ENCODE measurements around the gene TOP3A.
"Not testable (repeated sequence)": the region's sequence is repeated elsewhere in the genome, so short reads cannot be mapped to it uniquely, and the experiment has no call there.

The TOP3A gene

DNA sequence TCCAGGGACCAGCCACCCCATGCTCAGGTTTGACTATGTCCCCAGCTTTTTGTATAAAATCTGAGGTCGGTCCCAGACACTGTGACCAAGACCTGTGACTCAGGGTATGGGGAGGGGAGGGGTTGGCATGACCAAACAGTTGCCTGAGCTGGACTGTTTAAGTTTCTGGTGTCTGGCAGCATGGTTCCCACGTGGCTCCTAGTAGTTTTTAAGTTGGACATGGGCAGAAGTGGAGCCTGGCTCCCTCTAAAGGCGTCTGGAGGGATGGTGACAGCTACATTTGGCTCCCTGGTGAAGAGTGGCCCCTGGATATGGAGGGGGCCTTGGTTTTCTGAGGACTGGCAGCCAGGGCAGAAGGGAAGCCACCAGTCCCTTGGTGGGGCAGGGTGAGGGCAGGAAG, 8.2 kb upstream of the TOP3A start:
- no peak for DNase-seq

DNA sequence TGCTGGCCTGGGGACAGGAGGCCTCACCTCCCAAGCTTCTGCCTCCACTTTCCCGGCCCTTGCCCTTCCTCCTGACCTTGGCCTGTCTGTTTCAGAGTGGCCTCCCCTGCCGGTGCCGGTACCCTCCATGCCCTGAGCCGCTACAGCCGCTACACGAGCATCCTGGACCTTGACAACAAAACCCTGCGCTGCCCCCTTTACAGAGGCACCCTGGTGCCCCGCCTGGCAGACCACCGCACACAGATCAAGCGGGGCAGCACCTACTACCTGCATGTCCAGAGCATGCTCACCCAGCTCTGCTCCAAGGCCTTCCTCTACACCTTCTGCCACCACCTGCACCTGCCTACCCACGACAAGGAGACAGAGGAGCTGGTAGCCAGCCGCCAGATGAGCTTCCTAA, 7.7 kb upstream of the TOP3A start:
- DNase-seq = no peak

GRCh38 chr17:18321309-18321708, 6.5 kb upstream of the TOP3A start:
- DNase-seq = no peak

DNA sequence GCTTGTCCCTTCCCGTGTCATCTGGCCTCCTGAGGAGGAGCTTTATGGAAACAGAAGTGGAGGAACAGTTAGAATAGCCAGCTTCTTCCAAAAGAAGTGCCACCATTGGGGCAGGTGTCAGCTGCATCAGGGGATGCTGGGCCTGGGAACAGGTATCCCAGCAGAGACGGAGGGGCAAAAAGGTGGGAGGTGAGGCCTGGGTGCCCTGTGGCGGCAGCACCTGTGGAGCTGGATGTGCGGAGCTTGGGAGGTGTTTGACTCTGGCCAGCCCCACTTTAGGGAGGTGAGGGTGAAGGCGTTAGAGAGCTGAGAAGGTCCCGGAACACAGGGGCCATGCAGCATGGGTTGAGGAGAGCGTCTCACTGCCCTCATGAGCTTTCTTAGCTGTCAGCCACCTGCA, 5.5 kb upstream of the TOP3A start:
- no peak for DNase-seq

DNA sequence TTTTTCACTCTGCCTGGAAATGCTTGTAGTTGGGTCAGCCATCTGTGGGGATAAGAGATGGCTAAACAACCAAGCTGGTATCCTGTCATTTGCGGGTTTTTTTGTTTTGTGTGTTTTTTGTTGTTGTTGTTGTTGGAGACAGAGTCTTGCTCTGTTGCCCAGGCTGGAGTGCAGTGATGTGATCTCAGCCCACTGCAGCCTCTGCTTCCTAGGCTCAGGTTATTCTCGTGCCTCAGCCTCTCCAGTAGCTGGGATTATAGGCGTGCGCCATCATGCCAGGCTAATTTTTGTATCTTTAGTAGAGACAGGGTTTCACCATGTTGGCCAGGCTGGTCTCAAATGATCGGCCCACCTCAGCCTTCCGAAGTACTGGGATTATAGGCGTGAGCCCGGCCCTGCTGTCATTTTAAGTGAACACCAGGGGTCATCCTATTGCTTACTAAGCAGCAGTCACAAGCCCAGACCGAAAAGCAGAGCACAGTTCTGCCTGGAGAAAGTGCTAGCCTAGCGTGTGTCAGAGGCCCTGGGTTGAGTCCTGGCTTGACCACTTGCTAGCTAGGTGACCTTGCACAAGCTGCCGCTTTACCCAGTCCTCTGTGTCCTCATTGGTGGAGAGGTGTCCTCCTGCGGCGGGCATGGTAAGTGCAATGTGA, 4.9 kb upstream of the TOP3A start:
- peak; percentile 6 for DNase-seq

- no peak for DNase-seq
These were observed 4.1 kb upstream of the TOP3A start for GRCh38 chr17:18318771-18319450.

DNA sequence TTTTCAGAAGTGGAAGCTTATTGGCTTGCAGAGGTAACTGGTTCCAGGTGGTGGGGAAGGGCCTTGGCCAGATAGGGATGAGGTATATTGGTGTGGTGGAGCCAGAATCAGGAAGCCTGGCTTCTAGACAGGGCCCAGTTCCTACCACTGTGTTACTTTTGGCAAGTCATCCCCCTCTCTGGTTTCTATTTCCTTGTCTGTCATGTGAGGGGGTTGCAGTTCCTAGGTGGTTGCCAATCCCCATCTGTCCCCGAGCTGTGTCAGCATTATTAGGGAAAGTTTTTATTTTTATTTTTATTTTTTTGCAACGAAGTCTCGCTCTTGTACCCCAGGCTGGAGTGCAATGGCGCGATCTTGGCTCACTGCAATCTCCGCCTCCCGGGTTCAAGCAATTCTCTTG, 3.3 kb upstream of the TOP3A start:
- DNase-seq = no peak

- no peak for DNase-seq
These were observed 1.2 kb upstream of the TOP3A start for GRCh38 chr17:18315961-18316360.

DNA sequence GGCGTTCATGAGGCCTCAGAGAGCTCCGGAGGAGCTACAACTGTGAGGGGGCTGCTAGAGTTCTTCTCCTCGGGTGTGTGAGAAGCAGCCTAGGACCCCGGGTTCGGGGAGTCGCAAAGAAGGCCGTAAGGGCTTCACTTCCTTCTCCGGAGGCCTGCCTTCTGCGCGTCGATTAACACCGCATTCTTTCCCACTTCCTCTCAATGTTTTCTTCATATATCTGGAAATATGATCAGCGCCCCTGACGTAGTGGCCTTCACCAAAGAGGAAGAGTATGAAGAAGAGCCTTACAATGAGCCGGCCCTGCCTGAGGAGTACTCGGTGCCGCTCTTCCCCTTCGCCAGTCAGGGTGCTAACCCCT, 748 bp upstream of the TOP3A start:
- no peak for DNase-seq

DNA sequence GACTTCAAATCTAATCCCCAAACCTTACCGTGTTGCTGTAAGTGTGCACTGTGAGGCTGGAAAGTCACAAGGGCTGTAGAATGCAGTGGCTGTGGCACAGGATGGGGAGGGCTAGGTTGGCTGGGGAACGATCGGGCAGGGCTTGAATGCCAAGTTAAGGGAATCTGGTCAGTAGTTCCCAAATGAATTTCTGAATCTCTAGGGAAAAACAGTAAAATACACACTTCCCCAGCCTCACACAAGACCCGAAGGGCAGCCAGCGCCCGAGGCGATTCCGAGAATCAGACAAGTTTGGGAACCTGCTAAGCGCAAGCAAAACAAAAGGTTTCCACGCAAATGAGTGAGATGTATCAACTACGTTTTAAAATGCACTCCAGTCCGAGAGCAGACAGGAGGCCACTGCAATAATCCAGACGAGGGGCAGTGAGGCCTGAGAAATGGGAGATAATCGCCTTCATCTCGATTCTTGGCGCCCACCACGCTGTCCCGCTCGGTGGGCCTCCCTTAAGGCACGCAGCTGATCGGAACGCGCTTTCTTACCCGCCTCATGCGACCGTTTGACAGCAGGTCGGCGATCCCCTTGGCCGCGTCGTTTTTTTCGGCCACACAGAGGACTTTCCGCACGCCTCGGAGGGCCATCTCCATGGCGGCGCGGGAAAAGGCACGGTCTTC, 599 bp downstream of the TOP3A start:
- DNase-seq = peak; percentile 9

GRCh38 chr17:18309202-18309601, 5.6 kb downstream of the TOP3A start:
- DNase-seq = no peak

GRCh38 chr17:18303206-18303605, 11.6 kb downstream of the TOP3A start:
- DNase-seq = not testable (repeated sequence)

- no peak for DNase-seq
These were observed 13.9 kb downstream of the TOP3A start for GRCh38 chr17:18300725-18301480.

- not testable (repeated sequence) for DNase-seq
These were observed 16.7 kb downstream of the TOP3A start for GRCh38 chr17:18298061-18298460.

DNA sequence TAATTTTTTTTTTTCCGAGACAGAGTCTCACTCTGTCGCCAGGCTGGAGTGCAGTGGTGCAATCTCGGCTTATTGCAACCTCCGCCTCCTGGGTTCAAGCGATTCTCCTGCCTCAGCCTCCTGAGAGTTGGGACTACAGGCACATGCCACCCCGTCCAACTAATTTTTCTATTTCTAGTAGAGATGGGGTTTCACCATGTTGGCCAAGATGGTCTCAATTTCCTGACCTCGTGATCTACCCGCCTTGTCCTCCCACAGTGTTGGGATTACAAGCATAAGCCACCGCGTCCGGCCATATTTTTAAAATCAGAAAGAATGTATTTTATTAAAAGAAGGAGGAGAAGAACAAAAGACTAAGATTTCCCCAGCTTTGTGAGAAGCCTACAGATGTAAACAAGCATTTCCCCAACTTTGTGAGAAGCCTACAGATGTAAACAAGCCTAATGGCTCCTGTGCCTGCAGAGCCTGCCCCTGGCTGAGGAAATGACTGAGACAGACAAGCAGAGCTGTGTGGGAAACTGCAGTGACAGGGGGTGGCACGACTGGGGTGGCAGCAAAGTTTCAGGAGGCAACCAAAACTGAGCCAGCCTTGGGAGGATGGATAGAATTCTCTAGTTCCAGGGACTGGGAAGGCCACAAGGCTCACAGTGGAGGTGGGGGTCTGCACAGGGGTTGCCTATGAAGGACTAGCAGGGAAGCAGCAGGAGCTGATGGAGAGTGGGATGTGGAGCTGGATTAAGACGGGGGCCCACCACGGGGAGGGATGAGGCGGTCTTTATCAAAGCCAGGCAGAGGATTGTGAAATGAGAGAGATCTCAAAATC, 22.9 kb downstream of the TOP3A start:
- no peak for DNase-seq

DNA sequence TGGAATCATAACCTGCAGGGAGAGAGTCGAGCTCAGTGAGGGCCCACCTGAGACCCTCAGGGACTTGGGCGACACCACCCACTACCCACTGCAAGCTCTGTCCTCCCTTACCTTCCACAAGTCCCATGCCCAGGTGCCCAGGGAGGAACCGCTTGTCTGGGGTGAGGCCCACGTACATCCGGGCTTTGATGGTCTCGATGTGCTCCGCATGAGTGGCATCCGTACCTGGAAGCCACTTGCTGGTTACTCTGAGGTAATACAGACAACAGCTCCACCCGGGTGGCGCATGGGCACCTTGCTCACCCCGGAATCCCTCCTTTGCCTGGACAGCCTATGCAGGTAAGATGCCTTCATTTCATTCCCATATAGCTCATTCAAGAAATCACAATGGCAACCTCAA, 29.5 kb downstream of the TOP3A start:
- no peak for DNase-seq

GRCh38 chr17:18281788-18282187, 33.0 kb downstream of the TOP3A start:
- DNase-seq = no peak

- DNase-seq = no peak
These were observed 33.9 kb downstream of the TOP3A start for GRCh38 chr17:18280766-18281371.

GRCh38 chr17:18280249-18280648, 34.5 kb downstream of the TOP3A start:
- no peak for DNase-seq

DNA sequence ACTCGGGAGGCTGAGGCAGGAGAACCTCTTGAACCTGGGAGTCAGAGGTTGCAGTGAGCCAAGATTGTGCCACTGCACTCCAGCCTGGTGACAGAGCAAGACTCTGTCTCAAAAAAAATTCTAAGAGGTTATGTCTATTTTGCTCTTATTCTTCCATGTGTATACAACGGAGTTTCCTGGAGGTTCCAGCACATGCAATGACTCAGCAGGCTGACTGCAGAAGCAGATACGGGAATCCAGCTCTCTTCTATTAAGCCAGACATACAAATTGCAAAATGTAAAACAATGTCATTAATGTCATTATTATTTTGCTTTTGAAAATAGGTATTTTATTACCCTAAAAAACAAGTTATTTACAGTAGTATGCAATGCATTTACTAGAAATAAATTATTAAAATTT, 35.9 kb downstream of the TOP3A start:
- no peak for DNase-seq

DNA sequence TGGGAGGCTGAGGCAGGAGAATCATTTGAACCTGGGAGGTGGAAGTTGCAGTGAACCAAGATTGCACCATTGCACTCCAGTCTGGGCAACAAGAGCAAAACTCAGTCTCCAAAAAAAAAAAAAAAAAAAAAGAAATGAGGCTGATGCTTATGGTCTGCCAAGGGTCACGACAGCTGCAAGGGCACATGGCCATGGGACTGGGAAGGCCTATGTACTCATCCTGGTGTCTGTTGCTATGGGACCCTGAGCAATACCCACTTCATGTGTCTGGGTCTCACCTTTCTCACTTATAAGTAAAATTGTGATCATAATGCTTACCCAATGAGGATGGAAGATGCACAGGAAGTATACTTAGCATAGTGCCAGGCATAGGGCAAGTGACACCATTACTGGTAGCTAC, 37.7 kb downstream of the TOP3A start:
- no peak for DNase-seq

Data from kidney glomerular epithelial cell (primary cell).